Panc1 (cell line): ENCODE results near the gene F2. TPM values are rescaled to one million over a fixed set of nuclear protein-coding genes. Genes with fewer than 3 reads are reported as not detected.

Experiments
- ATAC-seq: fragments of 200-7000 bp; cut with Tn5 transposase; 2 replicates; pipeline ENCODE4 v1.9.1; 2020; ENCODE audit warnings: mild to moderate bottlenecking, moderate library complexity
- BruUV-seq: library from RNA; stranded (reverse); fragments of 400-500 nt; replicated peaks from 2 replicates; lab custom pipeline; 2021; lab: Mats Ljungman, UMichigan
- CTCF ChIA-PET: fragments of 300-600 bp; sonication (Branson Sonifier 250); formaldehyde crosslinking; loops from one replicate; lab custom pipeline; 2022; ENCODE audit warnings: antibody characterized with exemption; lab: Charles Lee
- POLR2A ChIA-PET: fragments of 300-600 bp; sonication (Branson Sonifier 250); formaldehyde crosslinking; loops from one replicate; lab custom pipeline; 2022; ENCODE audit warnings: antibody characterized with exemption; lab: Charles Lee
- DNase-seq: peaks from one replicate; pipeline ENCODE4 v3.0.0-alpha.2; 2010; ENCODE audit warnings: low read depth, low spot score
- H3K27ac ChIP-seq: 2 replicates; pipeline ENCODE4 v1.5.1; 2011; ENCODE audit warnings: mild to moderate bottlenecking, low read length, inconsistent platforms
- H3K27me3 ChIP-seq: fragments of 200-500 bp; sonication (Bioruptor generic); 2 replicates; pipeline ENCODE4 v1.6.0; 2014; ENCODE audit warnings: low read length, inconsistent platforms; ENCODE audit not compliant: control insufficient read depth, insufficient read depth
- H3K36me3 ChIP-seq: fragments of 200-500 bp; sonication (Bioruptor generic); 2 replicates; pipeline ENCODE4 v1.5.1; 2014; ENCODE audit warnings: inconsistent platforms, mild to moderate bottlenecking, low read length, moderate library complexity; ENCODE audit not compliant: control insufficient read depth, insufficient read depth
- H3K4me1 ChIP-seq: 2 replicates; pipeline ENCODE4 v1.5.1; 2011; ENCODE audit warnings: inconsistent platforms, mild to moderate bottlenecking, low read length, moderate library complexity; ENCODE audit not compliant: control insufficient read depth, insufficient read depth
- H3K4me3 ChIP-seq, 2 experiments: 2 replicates each; pipeline ENCODE4 v1.5.1; 2011 to 2012; ENCODE audit warnings: low read depth in 2 of 2, low read length in 2 of 2, mild to moderate bottlenecking in 2 of 2, inconsistent platforms in 1 of 2, moderate library complexity in 1 of 2
- H3K9me3 ChIP-seq: fragments of 200-500 bp; sonication (Bioruptor generic); 2 replicates; pipeline ENCODE4 v1.5.1; 2014; ENCODE audit warnings: low read depth, mild to moderate bottlenecking, inconsistent platforms, low read length, moderate library complexity; ENCODE audit not compliant: control insufficient read depth, insufficient read depth
- POLR2AphosphoS5 ChIP-seq: IDR thresholded peaks from 2 replicates; pipeline ENCODE4 v1.6.1; 2012; ENCODE audit warnings: mild to moderate bottlenecking, low read depth, low read length, moderate library complexity
- SIN3A ChIP-seq: IDR thresholded peaks from 2 replicates; pipeline ENCODE4 v1.6.1; 2012; ENCODE audit warnings: low read depth, mild to moderate bottlenecking, low read length, moderate library complexity, borderline replicate concordance; ENCODE audit not compliant: insufficient read depth
- TCF7L2 ChIP-seq: IDR thresholded peaks from 2 replicates; pipeline ENCODE4 v1.6.1; 2011; ENCODE audit warnings: mild to moderate bottlenecking, low read depth, low read length, inconsistent platforms
- in situ Hi-C: cut with HindIII; loops from 2 replicates; pipeline ENCODE4 v1.10.0; 2016; ENCODE audit warnings: low sequenced_read_pairs, low pct_unique_long_range_greater_than_20kb
- intact Hi-C: fragments of 100-400 bp; cut with micrococcal nuclease; formaldehyde crosslinking; loops from one replicate; pipeline ENCODE4 v1.10.0; 2022; ENCODE audit not compliant: unreplicated experiment
- total RNA-seq: library from RNA; stranded (reverse); gene quantifications from one replicate; pipeline ENCODE4 v1.2.1, GENCODE V29; 2021; ENCODE audit not compliant: unreplicated experiment
- TF ChIP-seq, protein P1 (sequence below), 2 experiments: IDR thresholded peaks; 2 replicates each; pipeline ENCODE4 v1.6.1; 2011 to 2012; ENCODE audit warnings: low read depth in 2 of 2, control low read depth in 1 of 2, low read length in 1 of 2, mild to moderate bottlenecking in 1 of 2, moderate library complexity in 1 of 2; ENCODE audit not compliant: insufficient read depth in 1 of 2
- TF ChIP-seq, protein P2 (sequence below): fragments of 450-650 bp; IDR thresholded peaks from 2 replicates; pipeline ENCODE4 v1.5.1; 2017; ENCODE audit warnings: mild to moderate bottlenecking

The F2 gene
- total RNA-seq, 1 experiment from 2014 or later, result 0.64 TPM

- no peak overlapping the region for H3K4me3 ChIP-seq
- H3K9me3 ChIP-seq, result no peaks in the 10 kb centered on the region
- H3K4me1 ChIP-seq, result no peaks in the 10 kb centered on the region; the same call in 1 of the 2 replicates
- intact Hi-C loops (no loop called here), in situ Hi-C loops (no loop called here)
- H3K27ac ChIP-seq, result no peak overlapping the region; the same call in 1 of the 2 replicates
- H3K27me3 ChIP-seq, result no peaks in the 10 kb centered on the region
- ChIA-PET POLR2A (no interaction called here), CTCF (no interaction called here)
- ATAC-seq (peak; percentile 76), DNase-seq (peak; percentile 86)
- no TSS peak for BruUV-seq
- no peak for TF ChIP-seq TCF7L2
- TF ChIP-seq, protein P1, sequence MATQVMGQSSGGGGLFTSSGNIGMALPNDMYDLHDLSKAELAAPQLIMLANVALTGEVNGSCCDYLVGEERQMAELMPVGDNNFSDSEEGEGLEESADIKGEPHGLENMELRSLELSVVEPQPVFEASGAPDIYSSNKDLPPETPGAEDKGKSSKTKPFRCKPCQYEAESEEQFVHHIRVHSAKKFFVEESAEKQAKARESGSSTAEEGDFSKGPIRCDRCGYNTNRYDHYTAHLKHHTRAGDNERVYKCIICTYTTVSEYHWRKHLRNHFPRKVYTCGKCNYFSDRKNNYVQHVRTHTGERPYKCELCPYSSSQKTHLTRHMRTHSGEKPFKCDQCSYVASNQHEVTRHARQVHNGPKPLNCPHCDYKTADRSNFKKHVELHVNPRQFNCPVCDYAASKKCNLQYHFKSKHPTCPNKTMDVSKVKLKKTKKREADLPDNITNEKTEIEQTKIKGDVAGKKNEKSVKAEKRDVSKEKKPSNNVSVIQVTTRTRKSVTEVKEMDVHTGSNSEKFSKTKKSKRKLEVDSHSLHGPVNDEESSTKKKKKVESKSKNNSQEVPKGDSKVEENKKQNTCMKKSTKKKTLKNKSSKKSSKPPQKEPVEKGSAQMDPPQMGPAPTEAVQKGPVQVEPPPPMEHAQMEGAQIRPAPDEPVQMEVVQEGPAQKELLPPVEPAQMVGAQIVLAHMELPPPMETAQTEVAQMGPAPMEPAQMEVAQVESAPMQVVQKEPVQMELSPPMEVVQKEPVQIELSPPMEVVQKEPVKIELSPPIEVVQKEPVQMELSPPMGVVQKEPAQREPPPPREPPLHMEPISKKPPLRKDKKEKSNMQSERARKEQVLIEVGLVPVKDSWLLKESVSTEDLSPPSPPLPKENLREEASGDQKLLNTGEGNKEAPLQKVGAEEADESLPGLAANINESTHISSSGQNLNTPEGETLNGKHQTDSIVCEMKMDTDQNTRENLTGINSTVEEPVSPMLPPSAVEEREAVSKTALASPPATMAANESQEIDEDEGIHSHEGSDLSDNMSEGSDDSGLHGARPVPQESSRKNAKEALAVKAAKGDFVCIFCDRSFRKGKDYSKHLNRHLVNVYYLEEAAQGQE (IDR thresholded peaks at IDR 0.05; ENCODE audit: insufficient read depth in 1 of 2, low read depth in 2 of 2, low read length in 1 of 2), result no peak
- TF ChIP-seq POLR2AphosphoS5, result no peak
- TF ChIP-seq, protein P2, sequence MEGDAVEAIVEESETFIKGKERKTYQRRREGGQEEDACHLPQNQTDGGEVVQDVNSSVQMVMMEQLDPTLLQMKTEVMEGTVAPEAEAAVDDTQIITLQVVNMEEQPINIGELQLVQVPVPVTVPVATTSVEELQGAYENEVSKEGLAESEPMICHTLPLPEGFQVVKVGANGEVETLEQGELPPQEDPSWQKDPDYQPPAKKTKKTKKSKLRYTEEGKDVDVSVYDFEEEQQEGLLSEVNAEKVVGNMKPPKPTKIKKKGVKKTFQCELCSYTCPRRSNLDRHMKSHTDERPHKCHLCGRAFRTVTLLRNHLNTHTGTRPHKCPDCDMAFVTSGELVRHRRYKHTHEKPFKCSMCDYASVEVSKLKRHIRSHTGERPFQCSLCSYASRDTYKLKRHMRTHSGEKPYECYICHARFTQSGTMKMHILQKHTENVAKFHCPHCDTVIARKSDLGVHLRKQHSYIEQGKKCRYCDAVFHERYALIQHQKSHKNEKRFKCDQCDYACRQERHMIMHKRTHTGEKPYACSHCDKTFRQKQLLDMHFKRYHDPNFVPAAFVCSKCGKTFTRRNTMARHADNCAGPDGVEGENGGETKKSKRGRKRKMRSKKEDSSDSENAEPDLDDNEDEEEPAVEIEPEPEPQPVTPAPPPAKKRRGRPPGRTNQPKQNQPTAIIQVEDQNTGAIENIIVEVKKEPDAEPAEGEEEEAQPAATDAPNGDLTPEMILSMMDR, result no peak
- no peak for TF ChIP-seq SIN3A
- H3K36me3 ChIP-seq, result no peaks in the 10 kb centered on the region
Measured at GRCh38 chr11:46710821-46711269, 8.2 kb upstream of the F2 start.

GRCh38 chr11:46711303-46711702 is 7.7 kb upstream of the F2 start:
- intact Hi-C loops, result no loop called here
- TF ChIP-seq, protein P1 (IDR thresholded peaks at IDR 0.05; ENCODE audit: insufficient read depth in 1 of 2, low read depth in 2 of 2, low read length in 1 of 2), result no peak
- TF ChIP-seq SIN3A (no peak), POLR2AphosphoS5 (no peak), TCF7L2 (no peak)
- TF ChIP-seq, protein P2, result no peak
- H3K27ac ChIP-seq, result no peak overlapping the region
- H3K9me3 ChIP-seq, result no peaks in the 10 kb centered on the region
- in situ Hi-C loops, result no loop called here
- no peaks in the 10 kb centered on the region for H3K36me3 ChIP-seq
- DNase-seq (no peak), ATAC-seq (peak; percentile 40)
- POLR2A ChIA-PET, result no interaction called here
- no peaks in the 10 kb centered on the region for H3K27me3 ChIP-seq
- no peak overlapping the region for H3K4me3 ChIP-seq
- no TSS peak for BruUV-seq
- H3K4me1 ChIP-seq, result no peaks in the 10 kb centered on the region; the same call in 1 of the 2 replicates
- CTCF ChIA-PET, result no interaction called here
